SJSA1 (cell line): Measurements from ENCODE around the gene SUSD4. TPM values are rescaled to one million over a fixed set of nuclear protein-coding genes. Genes with fewer than 3 reads are reported as not detected.

Experiments
- DNase-seq, 2 experiments: peaks; one replicate each; pipeline ENCODE4 v3.0.0-alpha.2; 2015 to 2020; ENCODE audit warnings: low spot score in 2 of 2, low read depth in 1 of 2
- H3K27ac ChIP-seq: fragments of 250-450 bp; sonication (Bioruptor Pico); 2 replicates; pipeline ENCODE4 v1.5.1; 2020; ENCODE audit warnings: mild to moderate bottlenecking, moderate library complexity
- H3K27me3 ChIP-seq: fragments of 250-450 bp; sonication (Bioruptor Pico); replicated peaks from 2 replicates; pipeline ENCODE4 v1.5.1; 2020; ENCODE audit warnings: mild to moderate bottlenecking, moderate library complexity
- H3K36me3 ChIP-seq: fragments of 250-450 bp; sonication (Bioruptor Pico); 2 replicates; pipeline ENCODE4 v1.5.1; 2020; ENCODE audit warnings: mild to moderate bottlenecking
- H3K4me1 ChIP-seq: fragments of 250-450 bp; sonication (Bioruptor Pico); replicated peaks from 2 replicates; pipeline ENCODE4 v1.6.1; 2021; ENCODE audit warnings: mild to moderate bottlenecking
- H3K4me3 ChIP-seq: fragments of 250-450 bp; sonication (Bioruptor Pico); 2 replicates; pipeline ENCODE4 v1.5.1; 2020; ENCODE audit warnings: mild to moderate bottlenecking
- H3K9me3 ChIP-seq: fragments of 250-450 bp; sonication (Bioruptor Pico); replicated peaks from 2 replicates; pipeline ENCODE4 v1.5.1; 2020; ENCODE audit warnings: mild to moderate bottlenecking
- total RNA-seq: library from RNA; depleted of rRNA; stranded (reverse); fragments of >200 nt; shearing (Covaris generic); gene quantifications from 2 replicates; pipeline ENCODE4 v1.2.3, GENCODE V29; 2014; rRNA removed

Gene SUSD4
- total RNA-seq, 1 experiment from 2014 or later = 0.74 TPM

DNA sequence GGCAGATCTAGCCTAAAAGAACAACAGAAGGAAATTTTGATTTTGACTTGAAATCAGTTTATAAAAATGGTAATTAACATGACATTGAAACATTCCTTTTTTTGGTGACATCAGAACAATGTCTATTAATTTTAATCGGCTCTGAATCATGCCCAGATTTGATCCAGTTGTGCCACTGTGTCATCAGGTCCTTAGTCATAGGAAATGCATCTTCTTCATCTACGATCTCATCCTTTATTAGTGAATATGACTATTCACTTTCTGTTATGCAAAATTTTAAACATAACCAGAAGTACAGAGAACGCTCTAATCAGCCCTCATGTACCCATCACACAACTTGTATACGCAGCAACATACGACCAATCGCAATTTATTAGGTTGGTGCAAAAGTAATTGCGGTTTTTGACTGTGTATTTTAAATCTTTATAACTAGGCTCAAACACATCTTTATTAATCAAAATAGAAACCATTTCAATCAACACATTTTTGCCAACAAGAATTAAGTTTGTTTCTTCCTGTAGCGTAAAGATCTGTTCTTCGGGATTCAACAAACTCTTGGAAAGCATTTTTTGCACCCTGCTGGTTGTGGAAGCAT, 180.6 kb downstream of the SUSD4 start:
- Histone ChIP-seq H3K9me3 (no peaks in the 10 kb centered on the region), H3K4me3 (no peak overlapping the region), H3K4me1 (peaks cover 17% of the 10 kb centered on the region), H3K27ac (no peak overlapping the region), H3K36me3 (no peaks in the 10 kb centered on the region), H3K27me3 (no peaks in the 10 kb centered on the region)
- DNase-seq = no peak

DNA sequence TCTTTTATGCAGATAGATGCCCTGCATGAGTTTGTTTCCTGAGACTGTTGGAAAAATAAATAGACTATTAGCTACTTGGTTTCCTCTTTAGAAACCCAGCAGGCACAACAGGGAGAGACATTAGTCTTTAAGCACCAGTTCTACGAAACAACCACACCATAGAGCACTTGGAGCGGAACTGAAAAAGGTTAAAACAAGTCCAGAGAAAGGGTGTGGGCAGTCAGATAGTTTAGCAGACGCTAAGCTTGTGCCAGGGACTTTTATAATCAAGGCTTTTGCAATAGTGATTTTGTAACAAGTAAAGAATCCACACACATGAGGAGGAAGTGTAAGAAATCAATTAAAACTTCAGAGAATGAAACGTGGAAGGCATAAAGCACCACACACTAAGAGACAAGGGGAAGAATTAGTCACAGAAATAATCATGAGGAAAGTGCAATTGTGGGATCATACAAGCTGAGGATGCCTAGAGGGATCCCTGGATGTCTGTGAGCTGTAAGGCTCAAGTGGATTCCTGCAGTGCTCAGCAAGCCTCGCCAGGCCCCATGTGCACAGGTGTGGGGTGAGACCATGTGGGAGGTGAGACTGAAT, 183.2 kb downstream of the SUSD4 start:
- H3K27ac ChIP-seq = no peak overlapping the region
- no peak overlapping the region for H3K4me3 ChIP-seq
- no peaks in the 10 kb centered on the region for H3K9me3 ChIP-seq
- no peaks in the 10 kb centered on the region for H3K27me3 ChIP-seq
- H3K36me3 ChIP-seq = no peaks in the 10 kb centered on the region
- peak in 1 of 2 experiments; percentile 12 for DNase-seq
- H3K4me1 ChIP-seq = peaks cover 17% of the 10 kb centered on the region

DNA sequence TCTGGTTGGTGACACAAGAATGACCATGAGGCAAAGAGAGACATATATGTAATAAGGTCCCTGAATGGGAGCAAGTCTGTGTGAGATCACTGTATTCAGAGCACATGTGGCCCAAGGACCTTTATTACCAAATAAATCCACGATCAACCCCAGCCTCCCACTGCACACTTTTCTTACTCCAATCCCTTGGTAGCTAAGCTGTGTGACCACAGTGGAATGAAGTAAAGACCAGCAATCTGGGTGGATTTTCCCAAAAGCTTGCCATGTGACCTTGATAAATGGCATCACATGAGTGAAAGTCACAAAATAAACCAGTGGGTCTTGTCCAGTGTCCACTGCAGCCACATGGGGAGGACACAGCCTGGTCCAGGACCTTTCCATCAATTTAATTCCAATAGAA, 184.2 kb downstream of the SUSD4 start:
- peaks cover 17% of the 10 kb centered on the region for H3K4me1 ChIP-seq
- no peaks in the 10 kb centered on the region for H3K27me3 ChIP-seq
- H3K27ac ChIP-seq = no peak overlapping the region
- H3K4me3 ChIP-seq = no peak overlapping the region
- H3K9me3 ChIP-seq = no peaks in the 10 kb centered on the region
- no peaks in the 10 kb centered on the region for H3K36me3 ChIP-seq
- no peak for DNase-seq

DNA sequence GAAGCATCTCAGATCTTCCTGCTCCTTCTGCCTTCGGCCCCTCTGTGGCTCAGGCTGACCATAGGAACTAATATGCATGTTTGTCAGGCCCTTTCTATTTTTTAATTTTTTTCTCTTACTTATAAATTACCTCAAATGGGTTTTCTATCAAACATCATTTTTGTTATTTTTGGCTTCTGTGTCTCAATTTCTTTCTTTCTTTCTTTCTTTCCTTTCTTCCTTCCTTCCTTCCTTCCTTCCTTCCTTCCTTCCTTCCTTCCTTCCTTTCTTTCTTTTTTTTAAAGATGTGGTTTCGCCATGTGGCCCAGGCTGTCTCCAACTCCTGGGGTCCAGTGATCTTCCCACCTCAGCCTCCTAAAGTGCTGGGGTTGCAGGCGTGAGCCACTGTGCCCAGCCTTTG, 184.7 kb downstream of the SUSD4 start:
- Histone ChIP-seq H3K27me3 (no peaks in the 10 kb centered on the region), H3K4me1 (peaks cover 17% of the 10 kb centered on the region), H3K36me3 (no peaks in the 10 kb centered on the region), H3K27ac (no peak overlapping the region), H3K9me3 (no peaks in the 10 kb centered on the region), H3K4me3 (no peak overlapping the region)
- DNase-seq = no peak

DNA sequence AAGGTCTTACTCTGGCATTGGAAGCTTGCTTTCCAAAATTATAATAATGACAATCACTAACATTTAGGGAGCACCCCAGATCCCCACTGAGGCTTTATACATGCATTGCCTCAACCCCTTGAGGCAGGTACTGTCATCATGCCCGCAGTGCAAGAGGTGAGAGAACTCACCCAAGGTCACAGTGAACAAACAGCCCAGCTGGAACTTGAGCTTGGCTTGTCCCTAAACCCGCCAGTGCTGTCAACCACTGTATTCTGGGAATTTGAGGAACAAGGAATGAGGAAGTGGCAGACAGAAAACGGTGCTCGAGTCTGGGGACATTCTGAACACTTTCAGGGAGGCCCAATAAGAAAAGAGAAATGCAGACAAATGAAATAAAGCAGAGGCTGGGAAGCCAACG, 186.3 kb downstream of the SUSD4 start:
- Histone ChIP-seq H3K36me3 (no peaks in the 10 kb centered on the region), H3K4me1 (peaks cover 15% of the 10 kb centered on the region), H3K27ac (no peak overlapping the region), H3K4me3 (no peak overlapping the region), H3K27me3 (no peaks in the 10 kb centered on the region), H3K9me3 (no peaks in the 10 kb centered on the region)
- DNase-seq = no peak

DNA sequence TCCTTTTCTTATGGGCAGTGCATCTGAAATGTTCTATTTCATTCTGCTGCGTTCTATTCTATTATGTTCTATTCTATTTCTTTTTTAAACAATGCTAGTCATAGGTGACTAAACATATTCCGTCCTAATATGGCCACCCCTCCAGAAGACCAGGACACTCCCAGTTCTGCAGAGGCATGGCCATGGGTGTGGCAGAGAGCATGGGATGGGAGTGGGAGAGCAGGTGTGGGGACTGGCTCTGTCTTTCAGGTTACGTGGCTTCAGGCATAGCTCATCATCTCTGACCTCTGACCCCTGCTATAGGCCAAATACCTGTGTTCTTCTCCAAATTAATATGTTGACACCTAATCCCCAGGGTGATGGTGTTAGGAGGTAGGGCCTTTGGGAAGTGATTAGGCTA, 187.5 kb downstream of the SUSD4 start:
- peaks cover 15% of the 10 kb centered on the region for H3K4me1 ChIP-seq
- no peaks in the 10 kb centered on the region for H3K36me3 ChIP-seq
- no peak overlapping the region for H3K27ac ChIP-seq
- H3K27me3 ChIP-seq = no peaks in the 10 kb centered on the region
- H3K9me3 ChIP-seq = no peaks in the 10 kb centered on the region
- DNase-seq = no peak
- no peak overlapping the region for H3K4me3 ChIP-seq

DNA sequence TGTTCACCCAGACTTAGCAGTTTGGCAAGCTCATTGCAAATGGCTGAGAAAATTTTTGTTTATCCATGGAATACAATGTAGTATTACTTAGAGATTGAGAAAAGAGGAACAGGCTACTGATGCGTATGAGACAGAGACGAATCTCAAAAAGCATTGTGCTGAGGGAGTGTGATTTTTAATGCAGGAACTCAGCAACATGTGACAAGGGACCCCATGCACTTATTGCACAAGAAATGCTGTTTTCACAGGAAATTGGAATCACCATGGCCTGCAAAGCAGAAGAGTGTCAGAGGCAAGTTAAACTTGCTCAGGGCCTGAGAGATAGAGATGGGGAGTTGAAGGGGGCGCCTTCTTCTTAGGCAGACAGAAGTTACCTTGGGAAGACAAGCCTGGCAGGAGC, 188.3 kb downstream of the SUSD4 start:
- H3K4me3 ChIP-seq = no peak overlapping the region
- no peak overlapping the region for H3K27ac ChIP-seq
- DNase-seq = no peak
- H3K4me1 ChIP-seq = peaks cover 11% of the 10 kb centered on the region
- H3K9me3 ChIP-seq = no peaks in the 10 kb centered on the region
- H3K27me3 ChIP-seq = no peaks in the 10 kb centered on the region
- no peaks in the 10 kb centered on the region for H3K36me3 ChIP-seq

DNA sequence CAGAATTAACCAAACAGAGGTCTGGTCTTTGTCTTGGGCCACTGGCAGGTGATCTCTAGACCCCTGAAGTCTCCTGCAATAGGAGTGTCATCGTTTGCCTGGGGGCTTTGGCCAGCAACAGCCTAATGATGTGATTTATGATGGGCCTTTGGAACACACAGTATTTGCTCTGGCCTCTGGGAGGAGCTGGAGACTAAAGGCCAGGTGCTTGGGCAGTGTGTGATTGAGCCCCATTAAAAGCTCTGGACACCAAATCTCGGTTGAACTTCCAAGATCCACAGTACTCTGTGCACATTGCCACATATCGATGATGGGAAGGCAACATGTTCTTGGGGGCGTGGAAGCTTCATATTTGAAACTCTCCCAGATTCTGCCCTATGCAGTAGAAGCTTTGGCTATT, 188.9 kb downstream of the SUSD4 start:
- no peak for DNase-seq
- Histone ChIP-seq H3K27ac (no peak overlapping the region), H3K9me3 (no peaks in the 10 kb centered on the region), H3K4me3 (no peak overlapping the region), H3K4me1 (0 out of 2 replicates have a peak, but pooled peaks cover 6% of the 10 kb centered on the region), H3K36me3 (no peaks in the 10 kb centered on the region), H3K27me3 (no peaks in the 10 kb centered on the region)

Other genes with a start within 250 kb of the SUSD4 start
- 1.7 and 2.4 TPM in 2 replicates for gene TLR5, start 220.9 kb downstream of the SUSD4 start, total RNA-seq
- not detected in 2 replicates for gene CCDC185, start 29.2 kb upstream of the SUSD4 start, total RNA-seq